Nephron (organoid): ENCODE results near the gene HIVEP1.

Source experiments
- H3K27ac Mint-ChIP-seq, 3 experiments: 2 replicates each; pipeline ENCODE4 v1.8.0; 2020; ENCODE audit warnings: mixed read lengths in 3 of 3, mild to moderate bottlenecking in 2 of 3, moderate library complexity in 1 of 3
- H3K27me3 Mint-ChIP-seq: 2 replicates; pipeline ENCODE4 v1.8.0; 2021; ENCODE audit warnings: low read depth, mild to moderate bottlenecking, moderate library complexity, mixed read lengths
- H3K36me3 Mint-ChIP-seq: 2 replicates; pipeline ENCODE4 v1.8.0; 2020; ENCODE audit warnings: low read depth, mixed read lengths
- H3K4me1 Mint-ChIP-seq: 2 replicates; pipeline ENCODE4 v1.8.0; 2020; ENCODE audit warnings: mixed read lengths
- H3K4me3 Mint-ChIP-seq, 3 experiments: 2 replicates each; pipeline ENCODE4 v1.8.0; 2020; ENCODE audit warnings: mild to moderate bottlenecking in 3 of 3, mixed read lengths in 3 of 3, moderate library complexity in 2 of 3
- H3K9me3 Mint-ChIP-seq: 2 replicates; pipeline ENCODE4 v1.8.0; 2020; ENCODE audit warnings: mixed read lengths
- CTCF ChIP-seq, 3 experiments: fragments of 200-600 bp; sonication (generic); IDR thresholded peaks; one replicate each; pipeline ENCODE4 v1.5.0; 2021; ENCODE audit warnings: antibody characterized with exemption in 3 of 3; ENCODE audit not compliant: unreplicated experiment in 3 of 3

HIVEP1 gene

GRCh38 chr6:12200015-12200564 is 188.0 kb downstream of the HIVEP1 start:
- TF ChIP-seq CTCF (IDR thresholded peaks at IDR 0.05; ENCODE audit: unreplicated experiment in 3 of 3), result no peak
- Mint-ChIP-seq H3K9me3 (no peaks in the 10 kb centered on the region), H3K27ac (no peak overlapping the region), H3K27me3 (no peaks in the 10 kb centered on the region), H3K4me1 (no peaks in the 10 kb centered on the region), H3K36me3 (no peaks in the 10 kb centered on the region), H3K4me3 (no peak overlapping the region)

- no peak for TF ChIP-seq CTCF (IDR thresholded peaks at IDR 0.05; ENCODE audit: unreplicated experiment in 3 of 3)
- H3K9me3 Mint-ChIP-seq, result no peaks in the 10 kb centered on the region
- no peak overlapping the region for H3K4me3 Mint-ChIP-seq
- no peak overlapping the region for H3K27ac Mint-ChIP-seq
- H3K4me1 Mint-ChIP-seq, result no peaks in the 10 kb centered on the region
- no peaks in the 10 kb centered on the region for H3K27me3 Mint-ChIP-seq
- H3K36me3 Mint-ChIP-seq, result no peaks in the 10 kb centered on the region
These were observed 188.6 kb downstream of the HIVEP1 start for GRCh38 chr6:12200761-12201160.

GRCh38 chr6:12203001-12203400 is 190.9 kb downstream of the HIVEP1 start:
- no peaks in the 10 kb centered on the region for H3K9me3 Mint-ChIP-seq
- no peaks in the 10 kb centered on the region for H3K4me1 Mint-ChIP-seq
- H3K27ac Mint-ChIP-seq, result peak overlapping the region; percentile 48 to 78 (median 70)
- H3K4me3 Mint-ChIP-seq, result no peak overlapping the region
- H3K36me3 Mint-ChIP-seq, result no peaks in the 10 kb centered on the region
- TF ChIP-seq CTCF (IDR thresholded peaks at IDR 0.05; ENCODE audit: unreplicated experiment in 3 of 3), result no peak
- no peaks in the 10 kb centered on the region for H3K27me3 Mint-ChIP-seq

- Mint-ChIP-seq H3K27me3 (no peaks in the 10 kb centered on the region), H3K36me3 (peaks cover 3% of the 10 kb centered on the region), H3K9me3 (peaks cover 2% of the 10 kb centered on the region), H3K4me1 (no peaks in the 10 kb centered on the region), H3K4me3 (no peak overlapping the region), H3K27ac (no peak overlapping the region)
- no peak for TF ChIP-seq CTCF (IDR thresholded peaks at IDR 0.05; ENCODE audit: unreplicated experiment in 3 of 3)
These were observed 196.1 kb downstream of the HIVEP1 start for GRCh38 chr6:12208190-12208589.

- no peak for TF ChIP-seq CTCF (IDR thresholded peaks at IDR 0.05; ENCODE audit: unreplicated experiment in 3 of 3)
- Mint-ChIP-seq H3K27ac (no peak overlapping the region), H3K4me3 (no peak overlapping the region), H3K27me3 (no peaks in the 10 kb centered on the region), H3K36me3 (peaks cover 3% of the 10 kb centered on the region), H3K4me1 (no peaks in the 10 kb centered on the region), H3K9me3 (peaks cover 2% of the 10 kb centered on the region)
These were observed 196.6 kb downstream of the HIVEP1 start for GRCh38 chr6:12208673-12209072.
